Measurements from ENCODE around the gene COL5A2. TPM values are rescaled to one million over a fixed set of nuclear protein-coding genes. Genes with fewer than 3 reads are reported as not detected.

Gene COL5A2
- total and polyA plus RNA-seq, 2 experiments from 2014 or later = 252 to 974 TPM

DNA sequence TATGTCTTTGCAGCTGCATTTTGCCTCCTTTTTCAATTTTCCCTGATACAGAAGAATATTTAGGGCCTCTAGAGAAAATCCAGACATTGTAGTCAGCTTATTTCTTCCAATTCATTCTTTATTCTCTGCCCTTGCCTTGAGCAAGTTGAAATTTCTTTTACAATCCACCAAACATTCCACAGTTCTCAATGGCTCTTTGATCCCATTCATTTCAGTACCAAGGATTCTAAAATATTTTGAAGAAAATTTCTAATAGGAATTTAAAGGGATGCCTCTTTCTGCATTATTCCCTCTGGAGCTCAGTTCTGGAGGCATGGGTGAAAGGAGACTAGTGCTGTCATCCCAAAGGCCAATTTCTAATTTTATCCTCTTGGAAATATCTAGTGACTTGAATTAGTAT, 61.2 kb downstream of the COL5A2 start:
- peaks cover 98% of the 10 kb centered on the region for H3K79me2 ChIP-seq (ENCODE audit: insufficient read depth)
- H3K4me3 ChIP-seq = no peak overlapping the region
- no peak for TF ChIP-seq EZH2 (IDR thresholded peaks at IDR 0.05; ENCODE audit: insufficient read depth, poor library complexity, severe bottlenecking)
- TF ChIP-seq EZH2phosphoT487 (IDR thresholded peaks at IDR 0.05; ENCODE audit: insufficient read depth, low read depth) = no peak
- peaks cover 4% of the 10 kb centered on the region for H3K36me3 ChIP-seq (ENCODE audit: low read depth)
- H2AFZ ChIP-seq = no peak overlapping the region
- H3K27me3 ChIP-seq (replicated peaks; ENCODE audit: insufficient read depth) = no peaks in the 10 kb centered on the region
- H4K20me1 ChIP-seq (ENCODE audit: insufficient read depth) = no peaks in the 10 kb centered on the region
- in situ Hi-C loops (cut with MboI) = no loop called here
- H3K9ac ChIP-seq = no peak overlapping the region
- no peaks in the 10 kb centered on the region for H3K9me2 ChIP-seq (ENCODE audit: insufficient read depth)
- H3K27ac ChIP-seq = no peak overlapping the region
- peaks cover 17% of the 10 kb centered on the region; the same call in 1 of the 2 replicates for H3F3A ChIP-seq (ENCODE audit: insufficient read depth)
- H3K4me1 ChIP-seq (ENCODE audit: insufficient read depth) = peaks cover 71% of the 10 kb centered on the region
- H3K4me2 ChIP-seq (ENCODE audit: unreplicated experiment) = no peak overlapping the region
- H3K9me3 ChIP-seq (ENCODE audit: low read depth) = no peaks in the 10 kb centered on the region
- DNase-seq = no peak

DNA sequence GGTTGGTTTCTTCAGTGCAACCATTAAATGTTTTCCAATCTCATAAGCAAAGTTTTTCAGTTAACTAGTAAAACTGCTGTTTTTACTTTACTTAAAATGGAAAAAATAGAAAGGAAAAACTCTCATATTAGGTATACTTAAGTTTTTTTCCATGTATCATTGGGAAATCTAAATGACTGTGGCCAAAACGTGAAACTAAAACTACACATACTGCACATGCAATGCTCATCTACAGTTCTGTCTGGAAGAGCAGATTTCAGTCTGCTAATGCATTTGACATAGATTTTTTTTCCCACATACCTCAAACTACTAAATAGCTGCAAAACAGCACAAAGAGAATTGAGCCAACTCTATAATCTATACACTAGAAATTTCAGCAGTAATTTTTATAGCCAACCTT, 62.6 kb downstream of the COL5A2 start:
- Histone ChIP-seq H3K27me3 (replicated peaks; ENCODE audit: insufficient read depth) (no peaks in the 10 kb centered on the region), H3K4me2 (ENCODE audit: unreplicated experiment) (peak overlapping the region; percentile 27), H3K27ac (peak overlapping the region; percentile 38), H3K4me3 (no peak overlapping the region), H3K36me3 (ENCODE audit: low read depth) (peaks cover 4% of the 10 kb centered on the region), H4K20me1 (ENCODE audit: insufficient read depth) (no peaks in the 10 kb centered on the region), H3K79me2 (ENCODE audit: insufficient read depth) (peaks cover 97% of the 10 kb centered on the region), H3K9me3 (ENCODE audit: low read depth) (no peaks in the 10 kb centered on the region), H3K9me2 (ENCODE audit: insufficient read depth) (no peaks in the 10 kb centered on the region), H3K4me1 (ENCODE audit: insufficient read depth) (peaks cover 67% of the 10 kb centered on the region), H3F3A (ENCODE audit: insufficient read depth) (peaks cover 25% of the 10 kb centered on the region; the same call in 1 of the 2 replicates), H3K9ac (peak overlapping the region; percentile 13; the same call in 1 of the 2 replicates), H2AFZ (no peak overlapping the region)
- DNase-seq = peak; percentile 58
- TF ChIP-seq EZH2 (IDR thresholded peaks at IDR 0.05; ENCODE audit: insufficient read depth, poor library complexity, severe bottlenecking) = no peak
- in situ Hi-C loops (cut with MboI) = no loop called here
- WGBS, 2 experiments (ENCODE audit: low coverage in 1 of 2, low lambda C conversion rate in 2 of 2, missing lambda C conversion rate in 2 of 2) = 7 to 14% methylated on average over 1 of the region's 1 CpG

DNA sequence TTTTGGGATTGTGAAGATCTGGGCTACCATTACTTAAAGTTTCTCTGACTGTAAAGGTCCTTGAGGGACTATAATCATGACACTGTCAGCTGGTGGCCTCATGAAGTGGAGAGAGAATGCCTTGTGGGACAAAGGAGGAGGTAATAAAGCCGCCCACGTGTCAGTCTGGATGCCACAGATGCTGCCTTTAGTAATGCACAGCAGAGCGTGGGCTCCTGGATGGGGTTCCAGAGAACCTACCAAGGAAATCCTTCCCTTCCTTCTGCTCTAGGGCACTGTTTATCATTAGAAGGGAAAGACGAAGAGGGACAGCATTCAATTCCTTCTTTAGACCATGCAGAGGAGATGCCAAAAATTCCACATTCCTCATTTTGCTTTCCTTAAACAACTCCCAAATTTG, 63.5 kb downstream of the COL5A2 start:
- H3F3A ChIP-seq (ENCODE audit: insufficient read depth) = peaks cover 25% of the 10 kb centered on the region; the same call in 1 of the 2 replicates
- H3K9me2 ChIP-seq (ENCODE audit: insufficient read depth) = no peaks in the 10 kb centered on the region
- no peaks in the 10 kb centered on the region for H3K27me3 ChIP-seq (replicated peaks; ENCODE audit: insufficient read depth)
- peaks cover 97% of the 10 kb centered on the region for H3K79me2 ChIP-seq (ENCODE audit: insufficient read depth)
- H3K36me3 ChIP-seq (ENCODE audit: low read depth) = peaks cover 4% of the 10 kb centered on the region; the same call in 1 of the 2 replicates
- in situ Hi-C loops (cut with MboI) = no loop called here
- H3K9me3 ChIP-seq (ENCODE audit: low read depth) = no peaks in the 10 kb centered on the region
- H3K4me3 ChIP-seq = peak overlapping the region; percentile 3; the same call in 1 of the 2 replicates
- no peak overlapping the region for H2AFZ ChIP-seq
- 35 to 37% methylated on average over 4 of the region's 4 CpGs for WGBS, 2 experiments (ENCODE audit: low coverage in 1 of 2, low lambda C conversion rate in 2 of 2, missing lambda C conversion rate in 2 of 2)
- DNase-seq = peak; percentile 62
- H3K27ac ChIP-seq = peak overlapping the region; percentile 38
- H3K9ac ChIP-seq = peak overlapping the region; percentile 13; the same call in 1 of the 2 replicates
- TF ChIP-seq EZH2 (IDR thresholded peaks at IDR 0.05; ENCODE audit: insufficient read depth, poor library complexity, severe bottlenecking) = no peak
- peaks cover 67% of the 10 kb centered on the region for H3K4me1 ChIP-seq (ENCODE audit: insufficient read depth)
- peak overlapping the region; percentile 27 for H3K4me2 ChIP-seq (ENCODE audit: unreplicated experiment)
- H4K20me1 ChIP-seq (ENCODE audit: insufficient read depth) = no peaks in the 10 kb centered on the region

DNA sequence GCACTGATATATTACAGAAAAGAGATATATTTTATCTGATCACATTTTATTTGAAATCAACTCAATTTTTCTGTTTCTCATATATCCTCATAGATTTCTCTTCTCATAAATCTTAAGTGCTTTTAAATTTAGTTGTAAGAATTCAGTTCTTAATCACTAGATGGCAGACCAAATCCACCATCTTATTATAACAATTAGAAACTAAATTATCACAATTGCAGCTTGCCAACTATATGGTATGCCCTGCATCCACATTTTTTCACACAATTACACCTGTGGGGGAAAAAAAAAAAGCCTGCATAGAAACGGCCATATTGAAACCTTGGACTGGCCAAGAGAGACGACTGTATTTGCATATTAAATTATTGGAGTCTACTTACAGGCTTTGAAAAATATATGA, 64.4 kb downstream of the COL5A2 start:
- peak overlapping the region; percentile 27 for H3K4me2 ChIP-seq (ENCODE audit: unreplicated experiment)
- H3F3A ChIP-seq (ENCODE audit: insufficient read depth) = peaks cover 22% of the 10 kb centered on the region; the same call in 1 of the 2 replicates
- H2AFZ ChIP-seq = no peak overlapping the region
- no peaks in the 10 kb centered on the region for H3K9me3 ChIP-seq (ENCODE audit: low read depth)
- 0 out of 2 replicates have a peak, but pooled peaks cover 4% of the 10 kb centered on the region for H3K36me3 ChIP-seq (ENCODE audit: low read depth)
- TF ChIP-seq EZH2 (IDR thresholded peaks at IDR 0.05; ENCODE audit: insufficient read depth, poor library complexity, severe bottlenecking) (no peak), EZH2phosphoT487 (IDR thresholded peaks at IDR 0.05; ENCODE audit: insufficient read depth, low read depth) (no peak)
- peaks cover 97% of the 10 kb centered on the region for H3K79me2 ChIP-seq (ENCODE audit: insufficient read depth)
- in situ Hi-C loops (cut with MboI) = no loop called here
- H3K27ac ChIP-seq = peak overlapping the region; percentile 38; the same call in 1 of the 2 replicates
- H3K27me3 ChIP-seq (replicated peaks; ENCODE audit: insufficient read depth) = no peaks in the 10 kb centered on the region
- H3K9ac ChIP-seq = peak overlapping the region; percentile 13; the same call in 1 of the 2 replicates
- no peaks in the 10 kb centered on the region for H3K9me2 ChIP-seq (ENCODE audit: insufficient read depth)
- H3K4me3 ChIP-seq = no peak overlapping the region
- DNase-seq = peak; percentile 57
- H4K20me1 ChIP-seq (ENCODE audit: insufficient read depth) = no peaks in the 10 kb centered on the region
- WGBS, 2 experiments (ENCODE audit: low coverage in 1 of 2, low lambda C conversion rate in 2 of 2, missing lambda C conversion rate in 2 of 2) = 3 to 4% methylated on average over 2 of the region's 2 CpGs
- peaks cover 71% of the 10 kb centered on the region for H3K4me1 ChIP-seq (ENCODE audit: insufficient read depth)

DNA sequence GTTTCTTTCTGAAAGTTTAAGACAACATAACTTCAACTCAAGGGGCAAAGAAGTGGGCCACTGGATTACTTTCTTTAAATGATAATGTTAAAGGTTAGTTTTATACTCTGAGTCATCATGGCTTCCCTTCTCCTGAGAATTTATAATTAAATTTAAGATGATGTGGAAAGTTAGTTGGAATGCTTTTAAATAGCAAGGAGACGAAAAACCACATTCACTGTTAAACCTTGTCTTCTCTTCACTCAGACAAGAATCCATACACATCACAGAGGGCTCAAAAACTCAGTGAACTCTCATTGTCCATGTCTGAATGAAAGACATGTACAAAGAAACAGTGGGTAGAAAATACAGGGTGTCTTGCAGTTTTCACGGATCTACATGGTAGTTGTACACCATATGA, 65.6 kb downstream of the COL5A2 start:
- Histone ChIP-seq H3K9ac (peak overlapping the region; percentile 62), H3F3A (ENCODE audit: insufficient read depth) (peaks cover 29% of the 10 kb centered on the region), H3K4me3 (peak overlapping the region; percentile 41), H2AFZ (no peak overlapping the region), H3K36me3 (ENCODE audit: low read depth) (peaks cover 11% of the 10 kb centered on the region), H3K9me2 (ENCODE audit: insufficient read depth) (no peaks in the 10 kb centered on the region), H3K79me2 (ENCODE audit: insufficient read depth) (peaks cover 97% of the 10 kb centered on the region), H3K27ac (peak overlapping the region; percentile 65), H3K27me3 (replicated peaks; ENCODE audit: insufficient read depth) (no peaks in the 10 kb centered on the region), H3K9me3 (ENCODE audit: low read depth) (no peaks in the 10 kb centered on the region), H3K4me1 (ENCODE audit: insufficient read depth) (peaks cover 71% of the 10 kb centered on the region), H4K20me1 (ENCODE audit: insufficient read depth) (no peaks in the 10 kb centered on the region), H3K4me2 (ENCODE audit: unreplicated experiment) (peak overlapping the region; percentile 47)
- TF ChIP-seq EZH2 (IDR thresholded peaks at IDR 0.05; ENCODE audit: insufficient read depth, poor library complexity, severe bottlenecking) (no peak), EZH2phosphoT487 (IDR thresholded peaks at IDR 0.05; ENCODE audit: insufficient read depth, low read depth) (no peak)
- DNase-seq = peak; percentile 59
- in situ Hi-C loops (cut with MboI) = no loop called here
- 13 to 15% methylated on average over 2 of the region's 2 CpGs for WGBS, 2 experiments (ENCODE audit: low coverage in 1 of 2, low lambda C conversion rate in 2 of 2, missing lambda C conversion rate in 2 of 2)
